GM12875 (cell line): Measurements from ENCODE around the gene F2.

Source experiments
- H3K4me3 ChIP-seq: one replicate; pipeline ENCODE4 v1.5.1; 2011; ENCODE audit warnings: low read depth, low read length, control low read depth
- TF ChIP-seq, protein P1 (sequence below): IDR thresholded peaks from 2 replicates; pipeline ENCODE4 v1.5.1; 2011; ENCODE audit warnings: low read depth, mild to moderate bottlenecking, control low read depth, inconsistent platforms, low read length, moderate library complexity, borderline replicate concordance; ENCODE audit not compliant: insufficient read depth

F2 gene

DNA sequence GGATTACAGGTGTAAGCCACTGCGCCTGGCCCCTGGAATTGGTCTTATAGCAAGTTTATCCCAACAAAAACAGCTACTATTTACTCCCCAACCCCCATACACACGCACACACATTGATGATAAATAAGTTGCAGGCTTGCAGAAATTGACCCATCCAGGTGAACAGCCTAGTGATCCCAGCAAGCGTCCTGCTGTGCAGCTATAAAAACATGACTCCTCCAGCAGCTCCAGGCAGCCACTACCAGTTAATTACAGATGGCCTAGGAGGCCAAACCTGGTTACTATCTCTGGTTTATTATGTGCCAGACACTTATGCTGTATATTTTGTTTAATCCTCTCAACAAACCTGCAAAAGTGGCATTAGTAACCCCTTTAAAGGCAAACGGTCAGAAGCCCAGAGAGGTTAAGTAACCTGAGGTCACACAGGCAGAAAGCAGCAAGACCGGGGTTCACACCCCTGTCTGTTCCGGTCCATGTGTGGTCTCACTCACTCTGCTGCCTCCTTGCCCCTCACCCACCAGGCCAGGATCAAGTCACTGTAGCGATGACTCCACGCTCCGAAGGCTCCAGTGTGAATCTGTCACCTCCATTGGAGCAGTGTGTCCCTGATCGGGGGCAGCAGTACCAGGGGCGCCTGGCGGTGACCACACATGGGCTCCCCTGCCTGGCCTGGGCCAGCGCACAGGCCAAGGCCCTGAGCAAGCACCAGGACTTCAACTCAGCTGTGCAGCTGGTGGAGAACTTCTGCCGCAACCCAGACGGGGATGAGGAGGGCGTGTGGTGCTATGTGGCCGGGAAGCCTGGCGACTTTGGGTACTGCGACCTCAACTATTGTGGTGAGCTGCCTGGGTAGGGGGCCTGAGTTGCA lies 6.6 kb downstream of the F2 start:
- TF ChIP-seq, protein P1, sequence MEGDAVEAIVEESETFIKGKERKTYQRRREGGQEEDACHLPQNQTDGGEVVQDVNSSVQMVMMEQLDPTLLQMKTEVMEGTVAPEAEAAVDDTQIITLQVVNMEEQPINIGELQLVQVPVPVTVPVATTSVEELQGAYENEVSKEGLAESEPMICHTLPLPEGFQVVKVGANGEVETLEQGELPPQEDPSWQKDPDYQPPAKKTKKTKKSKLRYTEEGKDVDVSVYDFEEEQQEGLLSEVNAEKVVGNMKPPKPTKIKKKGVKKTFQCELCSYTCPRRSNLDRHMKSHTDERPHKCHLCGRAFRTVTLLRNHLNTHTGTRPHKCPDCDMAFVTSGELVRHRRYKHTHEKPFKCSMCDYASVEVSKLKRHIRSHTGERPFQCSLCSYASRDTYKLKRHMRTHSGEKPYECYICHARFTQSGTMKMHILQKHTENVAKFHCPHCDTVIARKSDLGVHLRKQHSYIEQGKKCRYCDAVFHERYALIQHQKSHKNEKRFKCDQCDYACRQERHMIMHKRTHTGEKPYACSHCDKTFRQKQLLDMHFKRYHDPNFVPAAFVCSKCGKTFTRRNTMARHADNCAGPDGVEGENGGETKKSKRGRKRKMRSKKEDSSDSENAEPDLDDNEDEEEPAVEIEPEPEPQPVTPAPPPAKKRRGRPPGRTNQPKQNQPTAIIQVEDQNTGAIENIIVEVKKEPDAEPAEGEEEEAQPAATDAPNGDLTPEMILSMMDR = no peak
- H3K4me3 ChIP-seq = no peak overlapping the region

DNA sequence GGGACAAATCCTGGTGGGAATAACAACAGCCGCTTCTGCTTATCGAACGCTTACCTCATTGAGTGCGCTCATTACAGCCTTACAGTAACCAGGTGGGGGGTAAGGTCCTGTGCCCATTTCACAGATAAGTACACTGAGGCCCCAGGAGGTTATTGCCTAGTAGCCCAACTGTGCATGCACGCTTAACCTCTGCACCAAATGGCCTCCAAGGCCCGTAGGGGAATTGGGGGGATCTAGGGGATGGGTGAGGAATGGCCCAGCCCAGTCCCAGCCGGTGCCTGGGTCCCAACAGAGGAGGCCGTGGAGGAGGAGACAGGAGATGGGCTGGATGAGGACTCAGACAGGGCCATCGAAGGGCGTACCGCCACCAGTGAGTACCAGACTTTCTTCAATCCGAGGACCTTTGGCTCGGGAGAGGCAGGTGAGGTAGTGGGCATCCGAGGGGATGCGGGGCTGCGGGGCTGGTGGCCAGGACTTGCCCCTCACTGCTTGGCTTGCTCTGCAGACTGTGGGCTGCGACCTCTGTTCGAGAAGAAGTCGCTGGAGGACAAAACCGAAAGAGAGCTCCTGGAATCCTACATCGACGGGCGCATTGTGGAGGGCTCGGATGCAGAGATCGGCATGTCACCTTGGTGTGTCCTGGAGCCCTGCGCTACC lies 7.3 kb downstream of the F2 start:
- TF ChIP-seq, protein P1 = no peak
- H3K4me3 ChIP-seq = no peak overlapping the region

DNA sequence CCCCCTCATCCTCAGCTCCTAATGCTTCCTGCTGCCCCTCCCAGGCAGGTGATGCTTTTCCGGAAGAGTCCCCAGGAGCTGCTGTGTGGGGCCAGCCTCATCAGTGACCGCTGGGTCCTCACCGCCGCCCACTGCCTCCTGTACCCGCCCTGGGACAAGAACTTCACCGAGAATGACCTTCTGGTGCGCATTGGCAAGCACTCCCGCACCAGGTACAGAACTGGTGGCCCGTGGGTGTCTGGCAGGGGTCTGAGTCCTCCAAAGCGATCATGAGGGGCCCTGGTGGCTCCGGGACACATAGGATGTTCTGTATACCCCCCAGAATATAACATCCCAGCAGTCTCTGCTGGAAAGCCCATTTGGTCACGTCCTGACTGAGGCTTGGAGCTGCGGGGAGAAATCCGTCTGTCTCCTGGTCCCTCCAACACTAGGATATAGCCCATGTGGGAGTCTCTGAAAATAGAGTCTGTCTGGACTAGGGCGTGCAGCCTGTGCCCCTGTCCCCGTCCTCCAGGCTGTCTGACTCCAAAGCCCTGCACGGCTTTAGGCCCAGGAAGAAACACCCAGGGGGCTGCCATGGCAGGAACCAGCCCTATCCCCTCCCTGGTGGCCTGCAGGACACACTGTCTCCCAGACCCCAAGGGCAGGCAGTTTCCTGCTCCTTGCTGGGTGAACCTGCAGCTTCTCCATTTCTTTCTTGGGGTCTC lies 9.1 kb downstream of the F2 start:
- H3K4me3 ChIP-seq = no peak overlapping the region
- TF ChIP-seq, protein P1 = no peak

DNA sequence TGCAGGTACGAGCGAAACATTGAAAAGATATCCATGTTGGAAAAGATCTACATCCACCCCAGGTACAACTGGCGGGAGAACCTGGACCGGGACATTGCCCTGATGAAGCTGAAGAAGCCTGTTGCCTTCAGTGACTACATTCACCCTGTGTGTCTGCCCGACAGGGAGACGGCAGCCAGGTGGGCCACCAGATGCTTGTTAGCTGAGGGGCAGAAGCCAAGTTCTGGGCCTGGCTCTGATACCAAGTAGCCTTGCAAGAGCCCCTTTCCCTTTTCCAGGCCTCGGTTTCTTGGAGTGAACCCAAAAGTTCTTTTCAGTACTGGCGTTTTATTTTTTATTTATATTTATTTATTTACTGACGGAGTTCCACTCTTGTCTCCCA lies 9.6 kb downstream of the F2 start:
- TF ChIP-seq, protein P1 = no peak
- H3K4me3 ChIP-seq = no peak overlapping the region

DNA sequence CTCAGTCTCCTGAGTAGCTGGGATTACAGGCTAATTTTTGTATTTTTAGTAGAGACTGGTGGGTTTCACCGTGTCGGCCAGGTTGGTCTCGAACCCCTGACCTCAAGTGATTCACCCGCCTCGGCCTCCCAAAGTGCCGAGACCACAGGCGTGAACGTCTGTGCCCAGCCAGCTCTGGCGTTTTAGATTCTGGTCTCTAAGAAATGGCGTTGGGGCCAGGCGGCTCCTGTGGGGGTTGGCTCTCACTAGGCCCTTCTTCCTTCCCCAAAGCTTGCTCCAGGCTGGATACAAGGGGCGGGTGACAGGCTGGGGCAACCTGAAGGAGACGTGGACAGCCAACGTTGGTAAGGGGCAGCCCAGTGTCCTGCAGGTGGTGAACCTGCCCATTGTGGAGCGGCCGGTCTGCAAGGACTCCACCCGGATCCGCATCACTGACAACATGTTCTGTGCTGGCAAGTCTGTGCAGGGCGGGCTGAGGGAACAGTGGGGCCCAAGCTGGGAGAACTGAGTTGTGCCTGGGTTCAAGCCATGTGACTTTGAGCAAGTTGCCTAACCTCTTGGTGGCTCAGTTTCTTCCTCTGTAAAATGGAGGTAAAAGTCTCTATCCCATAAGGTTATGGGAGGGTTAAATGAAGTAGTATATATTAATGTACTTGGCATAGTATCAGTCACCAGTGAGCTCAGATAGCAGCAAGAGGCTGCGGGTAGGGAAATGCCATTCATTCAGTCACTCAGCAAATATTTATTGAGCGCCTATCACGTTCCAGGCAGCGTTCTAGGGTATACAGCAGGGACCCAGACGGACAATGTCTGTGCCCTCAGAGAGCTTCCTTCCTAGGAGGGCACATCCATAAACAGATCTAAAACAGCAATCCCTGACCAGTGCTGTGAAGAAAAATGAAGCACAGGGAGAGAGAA lies 10.4 kb downstream of the F2 start:
- TF ChIP-seq, protein P1 = no peak
- no peak overlapping the region for H3K4me3 ChIP-seq

DNA sequence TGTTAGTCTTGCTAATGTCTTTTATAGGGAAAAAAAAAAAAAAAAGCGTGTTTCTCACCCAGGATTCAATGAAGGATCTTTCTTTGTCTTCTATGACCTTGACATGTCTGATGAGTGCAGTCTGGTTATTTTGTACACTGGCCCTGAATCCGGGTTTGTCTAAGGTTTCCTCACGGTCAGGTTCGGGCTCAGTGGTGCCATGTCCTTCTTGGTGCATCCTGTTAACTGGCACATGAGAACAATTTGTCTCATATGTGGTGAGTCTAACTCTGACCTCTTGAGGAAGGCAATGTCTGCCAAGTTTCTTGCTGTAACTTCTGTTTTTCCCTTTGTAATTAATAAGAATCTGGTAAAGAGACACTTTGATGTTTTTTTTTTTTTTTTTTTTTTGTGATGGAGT lies 12.5 kb downstream of the F2 start:
- TF ChIP-seq, protein P1 = no peak
- H3K4me3 ChIP-seq = no peak overlapping the region
